Suprapubic skin (tissue), 3 donors: ENCODE measurements around the gene JKAMP.

Experiments
- CTCF ChIP-seq, 2 donors: fragments of 200-600 bp in 1 of 2; fragments of 450-650 bp in 1 of 2; sonication (generic) in 1 of 2; IDR thresholded peaks; one replicate each; pipeline ENCODE4 v1.5.1; 2016 to 2019; ENCODE audit warnings: antibody characterized with exemption in 2 of 2, mild to moderate bottlenecking in 1 of 2, moderate library complexity in 1 of 2
- POLR2A ChIP-seq, 2 donors: fragments of 450-650 bp; IDR thresholded peaks; one replicate each; pipeline ENCODE4 v1.6.1; 2017; ENCODE audit warnings: antibody characterized with exemption in 2 of 2, mild to moderate bottlenecking in 2 of 2, moderate library complexity in 2 of 2

- TF ChIP-seq POLR2A (IDR thresholded peaks at IDR 0.05) (no peak), CTCF (IDR thresholded peaks at IDR 0.05) (no peak)
These were observed 54.6 kb downstream of the JKAMP start for GRCh38 chr14:59538936-59539335.
